Activated naive CD4-positive, alpha-beta T cell treated with anti-CD3 and anti-CD28 coated beads, Interleukin-2, amount 50 U/mL, for 24 hours (primary cell): ENCODE data around the gene SDF4.
"Not testable (repeated sequence)": the region's sequence is repeated elsewhere in the genome, so short reads cannot be mapped to it uniquely, and the experiment has no call there.

Experiments
- H3K27ac Mint-ChIP-seq: one replicate; pipeline ENCODE4 v1.8.0; 2021; ENCODE audit warnings: mild to moderate bottlenecking, mixed read lengths
- H3K27me3 Mint-ChIP-seq: one replicate; pipeline ENCODE4 v1.8.0; 2021; ENCODE audit warnings: mixed read lengths
- H3K36me3 Mint-ChIP-seq: one replicate; pipeline ENCODE4 v1.8.0; 2021; ENCODE audit warnings: mixed read lengths
- H3K4me1 Mint-ChIP-seq: one replicate; pipeline ENCODE4 v1.8.0; 2021; ENCODE audit warnings: mixed read lengths
- H3K4me3 Mint-ChIP-seq: one replicate; pipeline ENCODE4 v1.8.0; 2021; ENCODE audit warnings: mild to moderate bottlenecking, mixed read lengths
- H3K9me3 Mint-ChIP-seq: one replicate; pipeline ENCODE4 v1.8.0; 2021; ENCODE audit warnings: mixed read lengths

SDF4 gene

GRCh38 chr1:1248009-1248913 is 16.5 kb upstream of the SDF4 start:
- H3K9me3 Mint-ChIP-seq, H3K36me3 Mint-ChIP-seq, H3K4me3 Mint-ChIP-seq, H3K27ac Mint-ChIP-seq, H3K27me3 Mint-ChIP-seq: not testable (repeated sequence)
- peaks cover 19% of the 10 kb centered on the region for H3K4me1 Mint-ChIP-seq

GRCh38 chr1:1247341-1247913 is 15.6 kb upstream of the SDF4 start:
- Mint-ChIP-seq H3K9me3 (no peaks in the 10 kb centered on the region), H3K4me1 (peaks cover 19% of the 10 kb centered on the region), H3K27me3 (no peaks in the 10 kb centered on the region), H3K36me3 (no peaks in the 10 kb centered on the region), H3K27ac (no peak overlapping the region), H3K4me3 (no peak overlapping the region)

GRCh38 chr1:1246577-1247340 is 15.0 kb upstream of the SDF4 start, which contains the start of gene C1QTNF12:
Gene C1QTNF12 (minus strand): TSS chr1:1246722. CDS start chr1:1246690, 32 bp downstream.
- no peak within 1 kb of the TSS for H3K27ac Mint-ChIP-seq
- H3K4me1 Mint-ChIP-seq, result peaks cover 16% of the 10 kb centered on the region
- H3K4me3 Mint-ChIP-seq, result no peak within 1 kb of the TSS
- no peaks in the 10 kb centered on the region for H3K9me3 Mint-ChIP-seq
- H3K36me3 Mint-ChIP-seq, result no peaks in the 10 kb centered on the region
- no peaks in the 10 kb centered on the region for H3K27me3 Mint-ChIP-seq

GRCh38 chr1:1245817-1246576 is 14.2 kb upstream of the SDF4 start:
- no peak overlapping the region for H3K27ac Mint-ChIP-seq
- no peaks in the 10 kb centered on the region for H3K27me3 Mint-ChIP-seq
- peaks cover 14% of the 10 kb centered on the region for H3K4me1 Mint-ChIP-seq
- H3K4me3 Mint-ChIP-seq, result no peak overlapping the region
- H3K9me3 Mint-ChIP-seq, result no peaks in the 10 kb centered on the region
- no peaks in the 10 kb centered on the region for H3K36me3 Mint-ChIP-seq

- no peaks in the 10 kb centered on the region for H3K36me3 Mint-ChIP-seq
- peaks cover 8% of the 10 kb centered on the region for H3K4me1 Mint-ChIP-seq
- no peak overlapping the region for H3K4me3 Mint-ChIP-seq
- H3K9me3 Mint-ChIP-seq, result no peaks in the 10 kb centered on the region
- H3K27me3 Mint-ChIP-seq, result no peaks in the 10 kb centered on the region
- no peak overlapping the region for H3K27ac Mint-ChIP-seq
These were observed 13.5 kb upstream of the SDF4 start for GRCh38 chr1:1245178-1245816.

GRCh38 chr1:1244192-1244811 is 12.5 kb upstream of the SDF4 start:
- Mint-ChIP-seq H3K9me3 (no peaks in the 10 kb centered on the region), H3K4me3 (no peak overlapping the region), H3K4me1 (no peaks in the 10 kb centered on the region), H3K27ac (no peak overlapping the region), H3K27me3 (no peaks in the 10 kb centered on the region), H3K36me3 (no peaks in the 10 kb centered on the region)

- Mint-ChIP-seq H3K27ac (no peak overlapping the region), H3K4me1 (no peaks in the 10 kb centered on the region), H3K9me3 (no peaks in the 10 kb centered on the region), H3K4me3 (no peak overlapping the region), H3K27me3 (no peaks in the 10 kb centered on the region), H3K36me3 (no peaks in the 10 kb centered on the region)
These were observed 12.0 kb upstream of the SDF4 start for GRCh38 chr1:1243807-1244191.

- Mint-ChIP-seq H3K9me3 (no peaks in the 10 kb centered on the region), H3K27me3 (no peaks in the 10 kb centered on the region), H3K36me3 (no peaks in the 10 kb centered on the region), H3K4me1 (no peaks in the 10 kb centered on the region), H3K27ac (no peak overlapping the region), H3K4me3 (no peak overlapping the region)
These were observed 11.5 kb upstream of the SDF4 start for GRCh38 chr1:1243266-1243660.

- Mint-ChIP-seq H3K36me3 (no peaks in the 10 kb centered on the region), H3K27ac (no peak overlapping the region), H3K9me3 (no peaks in the 10 kb centered on the region), H3K4me3 (no peak overlapping the region), H3K27me3 (no peaks in the 10 kb centered on the region), H3K4me1 (no peaks in the 10 kb centered on the region)
These were observed 10.9 kb upstream of the SDF4 start for GRCh38 chr1:1242461-1243265.

- Mint-ChIP-seq H3K36me3 (no peaks in the 10 kb centered on the region), H3K27ac (no peak overlapping the region), H3K9me3 (no peaks in the 10 kb centered on the region), H3K4me1 (no peaks in the 10 kb centered on the region), H3K4me3 (no peak overlapping the region), H3K27me3 (no peaks in the 10 kb centered on the region)
These were observed 9.9 kb upstream of the SDF4 start for GRCh38 chr1:1241588-1242219.

GRCh38 chr1:1240822-1241587 is 9.2 kb upstream of the SDF4 start:
- no peak overlapping the region for H3K27ac Mint-ChIP-seq
- H3K36me3 Mint-ChIP-seq, result no peaks in the 10 kb centered on the region
- H3K4me1 Mint-ChIP-seq, result no peaks in the 10 kb centered on the region

GRCh38 chr1:1240348-1240732 is 8.5 kb upstream of the SDF4 start:
- Mint-ChIP-seq H3K27ac (no peak overlapping the region), H3K4me3 (no peak overlapping the region), H3K36me3 (no peaks in the 10 kb centered on the region), H3K9me3 (no peaks in the 10 kb centered on the region), H3K27me3 (no peaks in the 10 kb centered on the region), H3K4me1 (no peaks in the 10 kb centered on the region)

More at GRCh38 chr1:1240822-1241587, 9.2 kb upstream of the SDF4 start:
- no peak overlapping the region for H3K4me3 Mint-ChIP-seq
- H3K27me3 Mint-ChIP-seq, result no peaks in the 10 kb centered on the region
- no peaks in the 10 kb centered on the region for H3K9me3 Mint-ChIP-seq
